Measurements from ENCODE around the gene RHAG. TPM values are rescaled to one million over a fixed set of nuclear protein-coding genes. Genes with fewer than 3 reads are reported as not detected.
"Not testable (repeated sequence)": the region's sequence is repeated elsewhere in the genome, so short reads cannot be mapped to it uniquely, and the experiment has no call there.

Gene RHAG
- 1.3 TPM for polyA plus RNA-seq
- long read RNA-seq, donor 1, partial matches to known transcripts, result 42 of 69 reads
- long read RNA-seq, donor 1, other reads (novel, unspliced or antisense), result 27 of 69 reads
- long read RNA-seq, donor 2, result 0 reads
- long read RNA-seq, donor 3, partial matches to known transcripts, result 346 of 729 reads
- long read RNA-seq, donor 3, other reads (novel, unspliced or antisense), result 383 of 729 reads
- long read RNA-seq, donor 4, result 0 reads
- long read RNA-seq, donor 5, result 0 reads
- long read RNA-seq, donor 6, result 0 reads
- long read RNA-seq, donor 7, result 0 reads
- long read RNA-seq, donor 8, result 0 reads
- long read RNA-seq, donor 9, result 0 reads
- long read RNA-seq, donor 10, result 0 reads
- long read RNA-seq, donor 11, partial matches to known transcripts, result 89 of 196 reads
- long read RNA-seq, donor 11, other reads (novel, unspliced or antisense), result 107 of 196 reads

DNA sequence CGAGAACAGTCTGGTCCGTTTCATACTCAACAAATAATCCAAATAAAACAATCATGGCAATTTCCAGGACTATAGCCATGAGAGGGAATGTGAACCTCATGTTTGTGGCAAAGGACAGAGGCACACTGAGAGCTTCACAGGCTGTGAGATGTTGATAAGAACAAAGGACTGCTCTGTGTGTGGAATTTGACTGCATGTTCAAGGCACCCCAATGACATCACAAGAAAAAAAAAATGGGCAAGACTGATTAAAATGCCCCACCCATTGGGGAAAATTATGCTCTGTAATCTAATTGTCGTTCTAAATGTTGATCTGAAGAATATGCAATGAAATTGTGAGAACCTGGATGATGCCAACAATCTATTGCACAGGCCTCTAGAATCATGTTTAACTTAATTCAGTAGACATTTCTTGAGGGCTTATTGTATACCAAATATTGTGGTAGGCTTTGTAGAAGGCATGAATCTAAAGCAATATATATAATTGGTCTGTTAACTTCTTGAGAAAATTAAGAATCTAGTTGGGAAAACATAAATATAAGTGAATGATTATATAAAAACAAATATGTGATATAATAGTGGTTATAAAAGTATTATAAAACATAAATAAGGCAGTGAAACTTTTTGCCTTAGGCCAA is at the start of gene RHAG:
Gene RHAG (minus strand): TSS at position 127 of the 637 bp plus-strand sequence. CDS start 27 bp downstream, at position 100.
- no peaks in the 10 kb centered on the region for H3K4me1 ChIP-seq (ENCODE audit: control insufficient read depth, insufficient read depth, low read length)

DNA sequence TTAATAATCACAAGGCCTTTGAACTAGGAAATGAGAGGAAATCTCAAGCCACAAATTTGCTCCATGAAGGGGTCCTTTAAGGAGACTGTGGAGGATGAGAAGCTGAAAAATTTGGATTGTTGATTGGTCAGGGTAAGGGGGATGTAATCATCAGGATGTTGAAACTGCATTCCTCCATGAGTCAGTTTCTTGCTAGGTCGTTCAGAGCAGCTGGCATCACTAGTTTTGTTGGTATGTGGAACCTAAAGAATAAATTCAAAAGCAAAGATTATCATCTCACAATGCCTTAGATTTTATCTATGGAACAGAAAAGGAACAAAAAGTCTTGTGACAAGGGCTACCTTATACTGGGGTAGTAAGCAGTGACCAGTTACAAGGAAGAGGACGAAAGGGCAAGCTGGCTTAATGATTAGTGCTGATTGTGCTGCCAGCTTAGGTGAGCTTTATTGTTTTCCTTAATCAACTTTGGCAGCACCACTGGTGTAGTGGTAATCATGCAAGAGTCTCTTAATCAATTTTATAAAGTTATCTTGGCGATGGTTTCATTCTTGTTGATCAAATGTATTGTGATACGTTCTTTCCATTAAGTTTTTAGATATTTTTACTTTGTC is 40.1 kb upstream of the RHAG start:
- Histone ChIP-seq H3K27ac (ENCODE audit: low read length) (no peak overlapping the region), H3K9me3 (ENCODE audit: control insufficient read depth, low read depth, low read length) (peaks cover 3% of the 10 kb centered on the region), H3K27me3 (ENCODE audit: control insufficient read depth, insufficient read depth, low read length) (no peaks in the 10 kb centered on the region), H3K4me3 (ENCODE audit: low read length) (no peak overlapping the region), H3K4me1 (ENCODE audit: control insufficient read depth, insufficient read depth, low read length) (no peaks in the 10 kb centered on the region), H3K36me3 (ENCODE audit: control insufficient read depth, insufficient read depth, low read length) (no peaks in the 10 kb centered on the region)
- WGBS (ENCODE audit: insufficient coverage, low lambda C conversion rate), result 88% methylated on average over 2 of the region's 4 CpGs
- no peak for DNase-seq

More for the DNA sequence above, at the start of gene RHAG:
- Histone ChIP-seq H3K9me3 (ENCODE audit: control insufficient read depth, low read depth, low read length) (no peaks in the 10 kb centered on the region), H3K27me3 (ENCODE audit: control insufficient read depth, insufficient read depth, low read length) (no peaks in the 10 kb centered on the region), H3K27ac (ENCODE audit: low read length) (no peak within 1 kb of the TSS), H3K4me3 (ENCODE audit: low read length) (no peak within 1 kb of the TSS), H3K36me3 (ENCODE audit: control insufficient read depth, insufficient read depth, low read length) (no peaks in the 10 kb centered on the region)
- WGBS (ENCODE audit: insufficient coverage, low lambda C conversion rate), result no CpG with 5 or more reads among the region's 3 CpGs
- no peak for DNase-seq

DNA sequence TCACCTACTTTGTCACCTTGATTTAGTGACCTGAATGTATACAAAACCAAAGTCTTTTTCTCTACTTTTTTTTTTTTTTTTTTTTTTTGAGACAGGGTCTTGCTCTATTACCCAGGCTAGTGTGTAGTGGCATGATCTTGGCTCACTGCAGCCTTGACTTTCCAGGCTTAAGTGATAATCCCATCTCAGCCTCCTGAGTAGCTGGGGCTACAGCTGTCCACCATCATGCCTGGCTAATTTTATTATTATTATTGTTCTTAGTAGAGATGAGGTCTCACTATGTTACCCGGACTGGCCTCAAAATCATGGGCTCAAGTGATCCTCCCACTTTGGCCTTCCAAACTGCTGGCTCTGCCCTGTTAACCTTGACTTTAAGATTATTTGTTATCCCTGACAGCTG is 39.2 kb upstream of the RHAG start:
- no peak for DNase-seq
- Histone ChIP-seq H3K4me1 (ENCODE audit: control insufficient read depth, insufficient read depth, low read length) (no peaks in the 10 kb centered on the region), H3K4me3 (ENCODE audit: low read length) (no peak overlapping the region), H3K27me3 (ENCODE audit: control insufficient read depth, insufficient read depth, low read length) (no peaks in the 10 kb centered on the region), H3K36me3 (ENCODE audit: control insufficient read depth, insufficient read depth, low read length) (no peaks in the 10 kb centered on the region), H3K27ac (ENCODE audit: low read length) (no peak overlapping the region), H3K9me3 (ENCODE audit: control insufficient read depth, low read depth, low read length) (peaks cover 3% of the 10 kb centered on the region)
- WGBS (ENCODE audit: insufficient coverage, low lambda C conversion rate), result no CpG with 5 or more reads among the region's 1 CpG

DNA sequence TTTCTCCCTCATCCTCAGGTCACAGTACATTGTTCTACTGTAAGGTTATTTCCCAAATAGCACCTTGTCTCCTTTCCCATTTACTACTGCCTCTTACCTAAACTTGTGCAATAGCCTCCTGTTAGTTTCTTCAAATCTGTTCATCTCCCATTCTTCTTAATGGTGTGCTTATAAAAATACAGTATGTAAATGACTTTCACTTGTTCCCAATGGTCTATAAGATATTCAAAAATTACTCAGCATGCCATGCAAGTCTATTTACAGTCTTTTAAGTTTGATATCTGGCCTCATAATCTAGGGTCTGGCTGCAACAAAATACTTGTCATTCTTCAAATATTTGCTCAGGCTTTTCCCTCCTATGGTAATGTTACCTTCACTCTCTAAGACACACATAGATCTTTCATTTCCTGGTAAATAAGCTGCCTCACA is 31.5 kb upstream of the RHAG start:
- no peak for DNase-seq
- H3K27ac ChIP-seq (ENCODE audit: low read length), result no peak overlapping the region

DNA sequence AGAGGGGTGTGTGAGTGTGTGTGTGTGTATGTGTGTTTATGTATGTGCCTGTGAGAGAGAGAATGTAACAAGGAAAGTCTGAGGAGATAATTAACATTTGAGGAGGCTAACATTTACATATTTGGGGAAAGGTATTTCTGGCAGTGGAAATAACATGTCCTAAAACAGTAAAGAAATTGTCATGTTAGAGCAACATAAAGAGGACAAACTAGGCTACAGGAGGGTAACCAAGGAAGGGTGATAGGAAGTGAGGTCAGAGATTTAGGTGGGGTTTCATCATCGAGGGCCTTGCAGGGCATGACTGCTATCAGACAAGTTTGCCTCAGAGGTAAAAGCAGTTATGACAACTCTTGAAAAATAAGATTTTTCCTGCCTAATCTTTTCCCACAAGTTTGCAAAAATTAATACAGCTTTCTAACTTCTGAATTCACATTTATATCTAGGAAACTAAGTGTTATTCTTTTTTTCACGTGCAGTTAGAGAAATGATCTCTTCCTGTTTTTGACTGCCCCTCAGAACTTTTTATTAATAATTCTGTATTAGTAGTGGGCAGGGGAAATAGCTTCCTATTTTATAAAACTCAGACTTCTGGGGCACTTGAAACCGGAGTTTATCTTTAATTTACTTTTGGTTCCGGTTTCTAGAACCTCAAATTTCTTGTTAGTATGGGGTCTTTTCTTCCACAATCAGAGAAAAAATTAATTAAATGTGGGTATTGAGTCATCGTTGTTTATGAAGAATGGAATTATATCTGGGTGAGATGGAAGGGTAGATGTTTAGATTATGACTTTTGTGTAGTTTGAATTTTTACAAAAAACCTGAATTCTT is 30.5 kb upstream of the RHAG start:
- 89% methylated on average over 3 of the region's 5 CpGs for WGBS (ENCODE audit: insufficient coverage, low lambda C conversion rate)
- Histone ChIP-seq H3K4me1 (ENCODE audit: control insufficient read depth, insufficient read depth, low read length) (no peaks in the 10 kb centered on the region), H3K4me3 (ENCODE audit: low read length) (no peak overlapping the region), H3K27me3 (ENCODE audit: control insufficient read depth, insufficient read depth, low read length) (no peaks in the 10 kb centered on the region), H3K36me3 (ENCODE audit: control insufficient read depth, insufficient read depth, low read length) (no peaks in the 10 kb centered on the region), H3K27ac (ENCODE audit: low read length) (no peak overlapping the region), H3K9me3 (ENCODE audit: control insufficient read depth, low read depth, low read length) (peaks cover 3% of the 10 kb centered on the region)
- no peak for DNase-seq

More for the DNA sequence above, 31.5 kb upstream of the RHAG start:
- H3K4me3 ChIP-seq (ENCODE audit: low read length), result no peak overlapping the region
- H3K36me3 ChIP-seq (ENCODE audit: control insufficient read depth, insufficient read depth, low read length), result no peaks in the 10 kb centered on the region
- H3K27me3 ChIP-seq (ENCODE audit: control insufficient read depth, insufficient read depth, low read length), result no peaks in the 10 kb centered on the region
- H3K9me3 ChIP-seq (ENCODE audit: control insufficient read depth, low read depth, low read length), result peaks cover 3% of the 10 kb centered on the region
- no peaks in the 10 kb centered on the region for H3K4me1 ChIP-seq (ENCODE audit: control insufficient read depth, insufficient read depth, low read length)

DNA sequence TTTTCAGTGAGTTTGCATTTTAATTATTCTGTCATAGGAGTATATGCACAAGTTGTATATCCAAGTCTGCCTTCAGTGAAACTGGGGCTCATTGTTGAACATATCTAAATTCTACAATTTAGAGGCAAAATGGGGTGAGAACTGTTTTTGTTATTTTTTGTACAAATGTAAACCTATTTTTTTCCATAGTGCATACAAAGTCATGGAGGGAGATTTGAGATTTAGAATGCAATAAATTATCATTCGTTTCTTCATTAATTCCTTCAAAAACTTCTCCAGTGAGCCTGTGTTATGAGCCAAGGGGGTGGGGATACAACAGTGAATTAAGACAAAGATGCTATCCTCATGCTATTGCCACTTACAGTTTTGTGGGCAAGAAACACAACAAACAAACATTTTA is 29.8 kb upstream of the RHAG start:
- Histone ChIP-seq H3K36me3 (ENCODE audit: control insufficient read depth, insufficient read depth, low read length) (no peaks in the 10 kb centered on the region), H3K9me3 (ENCODE audit: control insufficient read depth, low read depth, low read length) (no peaks in the 10 kb centered on the region), H3K27me3 (ENCODE audit: control insufficient read depth, insufficient read depth, low read length) (no peaks in the 10 kb centered on the region), H3K27ac (ENCODE audit: low read length) (no peak overlapping the region), H3K4me3 (ENCODE audit: low read length) (no peak overlapping the region), H3K4me1 (ENCODE audit: control insufficient read depth, insufficient read depth, low read length) (no peaks in the 10 kb centered on the region)
- WGBS (ENCODE audit: insufficient coverage, low lambda C conversion rate), result no CpG with 5 or more reads among the region's 1 CpG
- DNase-seq, result no peak

DNA sequence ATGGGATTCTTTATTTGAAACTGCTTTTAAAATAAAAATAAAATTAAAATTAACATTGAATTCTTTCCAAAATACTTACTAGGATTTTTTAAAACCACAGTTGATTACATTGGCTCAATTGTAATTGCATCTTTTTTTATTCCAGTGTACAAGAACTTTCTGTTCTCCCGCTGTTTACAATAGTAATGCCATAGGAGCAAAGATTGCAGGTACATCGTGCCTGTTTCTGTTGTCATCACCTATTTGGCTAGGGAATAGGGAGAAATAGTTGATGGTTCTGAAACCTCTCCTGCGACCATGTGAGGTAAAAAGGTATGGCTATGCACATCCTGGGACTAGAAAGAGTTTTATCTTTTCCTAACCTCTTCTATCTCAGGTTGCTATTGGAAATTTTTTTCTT is 28.2 kb upstream of the RHAG start:
- Histone ChIP-seq H3K36me3 (ENCODE audit: control insufficient read depth, insufficient read depth, low read length) (no peaks in the 10 kb centered on the region), H3K4me1 (ENCODE audit: control insufficient read depth, insufficient read depth, low read length) (no peaks in the 10 kb centered on the region), H3K27me3 (ENCODE audit: control insufficient read depth, insufficient read depth, low read length) (no peaks in the 10 kb centered on the region), H3K9me3 (ENCODE audit: control insufficient read depth, low read depth, low read length) (no peaks in the 10 kb centered on the region), H3K27ac (ENCODE audit: low read length) (no peak overlapping the region), H3K4me3 (ENCODE audit: low read length) (no peak overlapping the region)
- no CpG with 5 or more reads among the region's 3 CpGs for WGBS (ENCODE audit: insufficient coverage, low lambda C conversion rate)
- DNase-seq, result no peak

DNA sequence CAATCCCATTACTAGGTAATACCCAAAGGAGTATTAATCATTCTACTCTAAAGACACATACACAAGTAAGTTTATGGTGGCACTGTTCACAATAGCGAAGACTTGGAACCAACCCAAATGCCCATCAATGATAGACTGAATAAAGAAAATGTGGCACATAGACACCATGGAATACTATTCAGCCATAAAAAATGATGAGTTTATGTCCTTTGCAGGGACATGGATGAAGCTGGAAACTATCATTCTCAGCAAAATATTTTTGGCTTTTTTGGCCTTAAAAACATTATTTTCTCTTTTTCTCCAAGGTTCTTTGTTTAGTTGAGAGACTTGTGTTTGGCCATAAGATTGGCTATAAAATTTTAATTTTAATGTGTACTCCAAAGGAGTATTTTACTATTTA is 27.4 kb upstream of the RHAG start:
- WGBS (ENCODE audit: insufficient coverage, low lambda C conversion rate), result no CpG with 5 or more reads among the region's 1 CpG
- H3K27me3 ChIP-seq (ENCODE audit: control insufficient read depth, insufficient read depth, low read length); H3K4me1 ChIP-seq (ENCODE audit: control insufficient read depth, insufficient read depth, low read length); H3K27ac ChIP-seq (ENCODE audit: low read length); H3K4me3 ChIP-seq (ENCODE audit: low read length); H3K9me3 ChIP-seq (ENCODE audit: control insufficient read depth, low read depth, low read length); DNase-seq; H3K36me3 ChIP-seq (ENCODE audit: control insufficient read depth, insufficient read depth, low read length): not testable (repeated sequence)

DNA sequence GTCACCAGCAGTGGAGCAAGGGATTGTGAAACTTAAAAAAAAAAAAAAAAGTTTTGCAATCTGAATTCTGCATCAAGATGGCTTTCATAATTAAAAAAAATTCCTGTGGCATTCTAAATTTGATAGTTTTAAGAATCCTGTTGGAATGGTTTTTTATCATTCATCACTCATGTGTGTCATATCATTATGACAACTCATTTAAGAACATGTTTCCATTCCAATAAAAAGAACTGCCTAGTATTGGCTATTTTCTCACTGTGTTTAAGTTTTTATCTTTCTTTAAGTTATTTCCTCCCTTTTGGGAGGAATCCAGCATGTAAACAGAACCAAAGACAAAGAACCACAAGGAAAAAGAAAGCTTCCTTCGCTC is 26.2 kb upstream of the RHAG start:
- no peaks in the 10 kb centered on the region for H3K9me3 ChIP-seq (ENCODE audit: control insufficient read depth, low read depth, low read length)
- no peaks in the 10 kb centered on the region for H3K27me3 ChIP-seq (ENCODE audit: control insufficient read depth, insufficient read depth, low read length)
- H3K4me3 ChIP-seq (ENCODE audit: low read length), result no peak overlapping the region
- DNase-seq, result no peak
- H3K27ac ChIP-seq (ENCODE audit: low read length), result no peak overlapping the region
- H3K36me3 ChIP-seq (ENCODE audit: control insufficient read depth, insufficient read depth, low read length), result no peaks in the 10 kb centered on the region
- no peaks in the 10 kb centered on the region for H3K4me1 ChIP-seq (ENCODE audit: control insufficient read depth, insufficient read depth, low read length)
- no CpG with 5 or more reads among the region's 1 CpG for WGBS (ENCODE audit: insufficient coverage, low lambda C conversion rate)

DNA sequence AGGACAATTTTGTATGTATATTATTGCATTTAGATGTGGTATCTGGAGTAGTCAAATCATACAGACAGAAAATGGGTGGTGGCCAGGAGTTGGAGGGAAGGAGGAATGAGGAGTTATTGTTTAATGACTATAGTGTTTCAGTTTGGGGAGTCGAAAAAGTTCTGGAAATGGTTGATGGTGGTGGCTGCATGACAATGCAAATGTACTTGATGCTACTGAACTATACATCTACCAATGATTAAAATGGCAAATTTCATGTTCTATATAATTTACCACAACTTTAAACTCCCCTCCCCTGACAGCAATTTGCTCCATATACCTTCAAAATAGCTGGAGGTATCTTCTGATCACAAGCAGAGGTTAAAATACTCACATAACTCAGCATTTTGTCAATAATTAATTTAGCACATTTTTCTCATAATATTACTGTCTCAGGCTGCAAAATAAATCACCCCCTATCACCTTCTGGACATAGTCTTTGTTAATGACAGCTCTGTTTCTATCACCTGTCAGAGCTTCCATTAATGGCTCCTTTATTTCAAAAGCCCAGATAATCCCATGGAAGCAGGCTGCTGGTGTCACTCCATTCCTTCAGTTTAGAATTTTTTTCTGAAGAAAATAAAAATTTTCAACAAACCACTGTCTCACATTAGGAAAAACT is 25.7 kb upstream of the RHAG start:
- Histone ChIP-seq H3K9me3 (ENCODE audit: control insufficient read depth, low read depth, low read length) (no peaks in the 10 kb centered on the region), H3K4me1 (ENCODE audit: control insufficient read depth, insufficient read depth, low read length) (no peaks in the 10 kb centered on the region), H3K4me3 (ENCODE audit: low read length) (no peak overlapping the region), H3K36me3 (ENCODE audit: control insufficient read depth, insufficient read depth, low read length) (no peaks in the 10 kb centered on the region), H3K27ac (ENCODE audit: low read length) (no peak overlapping the region), H3K27me3 (ENCODE audit: control insufficient read depth, insufficient read depth, low read length) (no peaks in the 10 kb centered on the region)
- WGBS (ENCODE audit: insufficient coverage, low lambda C conversion rate), result no CpG with 5 or more reads among the region's 1 CpG
- no peak for DNase-seq
